Prostate gland (tissue), 2 donors: Measurements from ENCODE around the gene ITPKA.

ENCODE experiments used
- CTCF ChIP-seq, 4 experiments: fragments of 200-600 bp in 2 of 4; fragments of 450-650 bp in 2 of 4; sonication (generic) in 2 of 4; IDR thresholded peaks; 1 replicate in 3 of 4; 2 replicates in 1 of 4; pipeline ENCODE4 v1.5.1; 2016 to 2019; ENCODE audit warnings: antibody characterized with exemption in 4 of 4, mild to moderate bottlenecking in 2 of 4, moderate library complexity in 2 of 4
- POLR2A ChIP-seq: fragments of 450-650 bp; IDR thresholded peaks from one replicate; pipeline ENCODE4 v1.6.1; 2016; ENCODE audit warnings: antibody characterized with exemption, mild to moderate bottlenecking
- POLR2AphosphoS5 ChIP-seq: sonication (generic); formaldehyde crosslinking; IDR thresholded peaks from one replicate; pipeline ENCODE4 v1.6.1; 2017; ENCODE audit warnings: antibody characterized with exemption

DNA sequence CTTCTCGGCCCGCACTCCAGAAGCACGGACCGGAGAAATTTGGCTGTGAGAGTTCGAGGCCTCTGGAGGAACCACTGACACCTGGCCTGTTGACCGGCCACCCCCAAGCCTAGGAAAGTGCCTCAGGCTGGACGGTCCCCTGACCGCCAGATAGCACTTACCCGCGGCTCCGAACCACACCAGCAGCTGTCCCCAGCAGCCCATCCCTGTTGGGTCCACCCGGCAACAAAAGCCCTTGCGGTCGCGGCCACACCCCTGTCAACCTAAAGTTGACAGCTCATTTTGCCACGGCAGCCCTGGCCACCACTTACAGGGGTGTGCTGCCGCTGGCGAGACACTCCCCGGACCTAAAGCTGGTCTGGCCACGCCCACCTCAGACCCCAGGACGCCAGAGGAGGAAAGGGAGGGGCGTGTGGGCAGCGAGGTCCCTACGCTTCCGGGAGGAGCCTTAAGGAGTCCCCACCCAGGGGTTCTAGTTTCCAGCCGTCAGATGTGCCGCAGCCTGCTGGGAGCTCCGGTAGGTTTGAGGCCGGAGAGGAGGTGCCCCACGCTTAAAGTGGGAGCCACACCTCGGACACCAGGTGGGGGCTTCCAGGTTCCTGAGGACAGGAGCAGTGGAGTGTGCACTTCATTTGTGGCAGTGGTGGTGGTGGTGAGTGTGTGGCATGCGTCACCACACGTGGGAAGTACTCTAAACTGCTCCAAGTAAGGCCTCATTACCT is 20.0 kb downstream of the ITPKA start, which contains the start of gene LTK:
- TF ChIP-seq POLR2AphosphoS5 (no peak), CTCF (IDR thresholded peaks at IDR 0.05) (no peak), POLR2A (no peak)
